ENCODE measurements around the gene FAM20A.

Gene FAM20A

GRCh38 chr17:68513932-68514331, 87.2 kb downstream of the FAM20A start:
- Histone ChIP-seq H3K27me3 (no peaks in the 10 kb centered on the region), H3K9me3 (peaks cover 14% of the 10 kb centered on the region), H3K4me2 (peak overlapping the region; percentile 87), H3K36me3 (peaks cover 34% of the 10 kb centered on the region), H3K27ac (peak overlapping the region; percentile 88), H3K4me1 (peaks cover 29% of the 10 kb centered on the region), H3K9ac (peak overlapping the region; percentile 91), H3K4me3 (peak overlapping the region; percentile 94), H4K20me1 (peaks cover 48% of the 10 kb centered on the region)
- no peak for TF ChIP-seq Cebpa-rat (IDR thresholded peaks at IDR 0.05)

- Histone ChIP-seq H4K20me1 (peaks cover 39% of the 10 kb centered on the region), H3K27ac (peak overlapping the region; percentile 88), H3K9me3 (peaks cover 8% of the 10 kb centered on the region), H3K4me2 (peak overlapping the region; percentile 87), H3K4me1 (peaks cover 29% of the 10 kb centered on the region), H3K4me3 (peak overlapping the region; percentile 94), H3K27me3 (no peaks in the 10 kb centered on the region), H3K36me3 (peaks cover 25% of the 10 kb centered on the region), H3K9ac (peak overlapping the region; percentile 91)
- TF ChIP-seq Cebpa-rat (IDR thresholded peaks at IDR 0.05) = no peak
Measured at GRCh38 chr17:68512960-68513474, 88.2 kb downstream of the FAM20A start.

- TF ChIP-seq Cebpa-rat (IDR thresholded peaks at IDR 0.05) = no peak
- H4K20me1 ChIP-seq = peaks cover 36% of the 10 kb centered on the region
- peak within 1 kb of the TSS; percentile 94 for H3K4me3 ChIP-seq
- H3K27me3 ChIP-seq = no peaks in the 10 kb centered on the region
- peaks cover 19% of the 10 kb centered on the region for H3K36me3 ChIP-seq
- H3K27ac ChIP-seq = peak within 1 kb of the TSS; percentile 88
- peak within 1 kb of the TSS; percentile 87 for H3K4me2 ChIP-seq
- H3K4me1 ChIP-seq = peaks cover 29% of the 10 kb centered on the region
- peaks cover 3% of the 10 kb centered on the region; the same call in 1 of the 2 replicates for H3K9me3 ChIP-seq
- peak within 1 kb of the TSS; percentile 91 for H3K9ac ChIP-seq
Measured at GRCh38 chr17:68512247-68512959, 88.8 kb downstream of the FAM20A start, which contains the start of gene PRKAR1A. Gene PRKAR1A (plus strand): TSS chr17:68512430. CDS start chr17:68515400, 2,970 bp downstream.

GRCh38 chr17:68511671-68512246, 89.4 kb downstream of the FAM20A start:
- peak overlapping the region; percentile 91 for H3K9ac ChIP-seq
- no peaks in the 10 kb centered on the region for H3K9me3 ChIP-seq
- no peaks in the 10 kb centered on the region for H3K27me3 ChIP-seq
- H3K36me3 ChIP-seq = peaks cover 12% of the 10 kb centered on the region
- peaks cover 36% of the 10 kb centered on the region for H4K20me1 ChIP-seq
- no peak for TF ChIP-seq Cebpa-rat (IDR thresholded peaks at IDR 0.05)
- peak overlapping the region; percentile 87 for H3K4me2 ChIP-seq
- H3K4me1 ChIP-seq = peaks cover 29% of the 10 kb centered on the region
- peak overlapping the region; percentile 94 for H3K4me3 ChIP-seq
- peak overlapping the region; percentile 88 for H3K27ac ChIP-seq

- Histone ChIP-seq H3K4me2 (peak overlapping the region; percentile 87), H3K9ac (peak overlapping the region; percentile 91), H3K36me3 (peaks cover 10% of the 10 kb centered on the region; the same call in 1 of the 2 replicates), H4K20me1 (peaks cover 36% of the 10 kb centered on the region), H3K4me1 (peaks cover 29% of the 10 kb centered on the region), H3K27ac (peak overlapping the region; percentile 88), H3K27me3 (no peaks in the 10 kb centered on the region), H3K4me3 (peak overlapping the region; percentile 94), H3K9me3 (no peaks in the 10 kb centered on the region)
- TF ChIP-seq Cebpa-rat (IDR thresholded peaks at IDR 0.05) = no peak
Measured at GRCh38 chr17:68511254-68511670, 89.9 kb downstream of the FAM20A start.

- Histone ChIP-seq H3K27me3 (no peaks in the 10 kb centered on the region), H3K9ac (no peak overlapping the region), H3K9me3 (no peaks in the 10 kb centered on the region), H3K4me2 (no peak overlapping the region), H3K36me3 (no peaks in the 10 kb centered on the region), H3K4me1 (peaks cover 13% of the 10 kb centered on the region), H4K20me1 (peaks cover 18% of the 10 kb centered on the region), H3K4me3 (no peak overlapping the region), H3K27ac (no peak overlapping the region)
- no peak for TF ChIP-seq Cebpa-rat (IDR thresholded peaks at IDR 0.05)
Measured at GRCh38 chr17:68509141-68510057, 91.8 kb downstream of the FAM20A start.

- Histone ChIP-seq H4K20me1 (no peaks in the 10 kb centered on the region; the same call in 1 of the 2 replicates), H3K4me1 (peaks cover 10% of the 10 kb centered on the region), H3K27ac (no peak overlapping the region), H3K4me3 (no peak overlapping the region), H3K36me3 (no peaks in the 10 kb centered on the region), H3K9ac (no peak overlapping the region), H3K9me3 (no peaks in the 10 kb centered on the region), H3K4me2 (no peak overlapping the region), H3K27me3 (no peaks in the 10 kb centered on the region)
- no peak for TF ChIP-seq Cebpa-rat (IDR thresholded peaks at IDR 0.05)
Measured at GRCh38 chr17:68507576-68507975, 93.6 kb downstream of the FAM20A start.

GRCh38 chr17:68505951-68506350, 95.2 kb downstream of the FAM20A start:
- H3K9me3 ChIP-seq = no peaks in the 10 kb centered on the region
- no peaks in the 10 kb centered on the region for H3K27me3 ChIP-seq
- TF ChIP-seq Cebpa-rat (IDR thresholded peaks at IDR 0.05) = no peak
- no peaks in the 10 kb centered on the region for H3K36me3 ChIP-seq
- no peak overlapping the region for H3K4me2 ChIP-seq
- peaks cover 3% of the 10 kb centered on the region for H3K4me1 ChIP-seq
- H3K4me3 ChIP-seq = no peak overlapping the region
- H3K27ac ChIP-seq = no peak overlapping the region
- H4K20me1 ChIP-seq = no peaks in the 10 kb centered on the region
- H3K9ac ChIP-seq = no peak overlapping the region

GRCh38 chr17:68501074-68501473, 100.1 kb downstream of the FAM20A start:
- Histone ChIP-seq H3K9ac (no peak overlapping the region), H3K9me3 (0 out of 2 replicates have a peak, but pooled peaks cover 8% of the 10 kb centered on the region), H3K4me3 (no peak overlapping the region), H4K20me1 (no peaks in the 10 kb centered on the region), H3K4me1 (peaks cover 12% of the 10 kb centered on the region), H3K4me2 (no peak overlapping the region), H3K27me3 (no peaks in the 10 kb centered on the region), H3K36me3 (no peaks in the 10 kb centered on the region), H3K27ac (no peak overlapping the region)
- TF ChIP-seq Cebpa-rat (IDR thresholded peaks at IDR 0.05) = no peak
